ENCODE data around the gene URAD.

URAD gene

GRCh38 chr13:27997904-27998522, 9.5 kb upstream of the URAD start:
- TF ChIP-seq CTCF (IDR thresholded peaks at IDR 0.05; ENCODE audit: low read depth, low read length), result peak; percentile 55

GRCh38 chr13:27991881-27992280, 3.4 kb upstream of the URAD start:
- H3K4me3 ChIP-seq (ENCODE audit: low read depth, low read length), result no peak overlapping the region
- no peak for TF ChIP-seq CTCF (IDR thresholded peaks at IDR 0.05; ENCODE audit: low read depth, low read length)

More at GRCh38 chr13:27997904-27998522, 9.5 kb upstream of the URAD start:
- no peak overlapping the region for H3K4me3 ChIP-seq (ENCODE audit: low read depth, low read length)

GRCh38 chr13:27985600-27985999, 2.9 kb downstream of the URAD start:
- H3K4me3 ChIP-seq (ENCODE audit: low read depth, low read length), result no peak overlapping the region
- TF ChIP-seq CTCF (IDR thresholded peaks at IDR 0.05; ENCODE audit: low read depth, low read length), result no peak

GRCh38 chr13:27982361-27982760, 6.1 kb downstream of the URAD start:
- no peak for TF ChIP-seq CTCF (IDR thresholded peaks at IDR 0.05; ENCODE audit: low read depth, low read length)
- no peak overlapping the region for H3K4me3 ChIP-seq (ENCODE audit: low read depth, low read length)

- H3K4me3 ChIP-seq (ENCODE audit: low read depth, low read length), result no peak overlapping the region
- no peak for TF ChIP-seq CTCF (IDR thresholded peaks at IDR 0.05; ENCODE audit: low read depth, low read length)
Observed at GRCh38 chr13:27981006-27981708, 7.3 kb downstream of the URAD start.

GRCh38 chr13:27980280-27980998, 8.1 kb downstream of the URAD start:
- no peak overlapping the region for H3K4me3 ChIP-seq (ENCODE audit: low read depth, low read length)
- TF ChIP-seq CTCF (IDR thresholded peaks at IDR 0.05; ENCODE audit: low read depth, low read length), result no peak

Measured in WI38 (cell line).